ENCODE data around the gene CYB561D2.

The CYB561D2 gene

GRCh38 chr3:50323092-50323600 is 27.5 kb upstream of the CYB561D2 start:
- DNase-seq (ENCODE audit: low read depth in 1 of 2, low spot score in 1 of 2) = no peak

GRCh38 chr3:50323614-50324199 is 27.0 kb upstream of the CYB561D2 start:
- DNase-seq (ENCODE audit: low read depth in 1 of 2, low spot score in 1 of 2) = no peak

- peak in 1 of 2 donors; percentile 51 for DNase-seq (ENCODE audit: low read depth in 1 of 2, low spot score in 1 of 2)
Measured at GRCh38 chr3:50324351-50325112, 26.1 kb upstream of the CYB561D2 start.

- DNase-seq (ENCODE audit: low read depth in 1 of 2, low spot score in 1 of 2) = no peak
Measured at GRCh38 chr3:50325113-50325480, 25.6 kb upstream of the CYB561D2 start.

- no peak for DNase-seq (ENCODE audit: low read depth in 1 of 2, low spot score in 1 of 2)
Measured at GRCh38 chr3:50325497-50326181, 25.0 kb upstream of the CYB561D2 start.

- no peak for DNase-seq (ENCODE audit: low read depth in 1 of 2, low spot score in 1 of 2)
Measured at GRCh38 chr3:50326182-50326541, 24.5 kb upstream of the CYB561D2 start.

- DNase-seq (ENCODE audit: low read depth in 1 of 2, low spot score in 1 of 2) = no peak
Measured at GRCh38 chr3:50327129-50327528, 23.5 kb upstream of the CYB561D2 start.

- DNase-seq (ENCODE audit: low read depth in 1 of 2, low spot score in 1 of 2) = peak; percentile 86 to 88
Measured at GRCh38 chr3:50327943-50328691, 22.5 kb upstream of the CYB561D2 start, which contains the start of gene TUSC2. Gene TUSC2 (minus strand): TSS chr3:50328223. CDS start chr3:50328099, 124 bp downstream.

GRCh38 chr3:50330330-50330729 is 20.3 kb upstream of the CYB561D2 start:
- DNase-seq (ENCODE audit: low read depth in 1 of 2, low spot score in 1 of 2) = no peak

- DNase-seq (ENCODE audit: low read depth in 1 of 2, low spot score in 1 of 2) = no peak
Measured at GRCh38 chr3:50331364-50331907, 19.2 kb upstream of the CYB561D2 start.

GRCh38 chr3:50333744-50334328 is 16.8 kb upstream of the CYB561D2 start:
- no peak for DNase-seq (ENCODE audit: low read depth in 1 of 2, low spot score in 1 of 2)

GRCh38 chr3:50334339-50335075 is 16.2 kb upstream of the CYB561D2 start:
- no peak for DNase-seq (ENCODE audit: low read depth in 1 of 2, low spot score in 1 of 2)

GRCh38 chr3:50336452-50337174 is 14.0 kb upstream of the CYB561D2 start:
- no peak for DNase-seq (ENCODE audit: low read depth in 1 of 2, low spot score in 1 of 2)

GRCh38 chr3:50337175-50337861 is 13.3 kb upstream of the CYB561D2 start:
- peak; percentile 85 to 88 for DNase-seq (ENCODE audit: low read depth in 1 of 2, low spot score in 1 of 2)

GRCh38 chr3:50338965-50339364 is 11.7 kb upstream of the CYB561D2 start:
- no peak for DNase-seq (ENCODE audit: low read depth in 1 of 2, low spot score in 1 of 2)

GRCh38 chr3:50339485-50340146 is 11.0 kb upstream of the CYB561D2 start:
- DNase-seq (ENCODE audit: low read depth in 1 of 2, low spot score in 1 of 2) = no peak

- DNase-seq (ENCODE audit: low read depth in 1 of 2, low spot score in 1 of 2) = no peak
Measured at GRCh38 chr3:50340147-50340447, 10.6 kb upstream of the CYB561D2 start.

Data from stimulated activated CD4-positive, alpha-beta T cell treated with anti-CD3 and anti-CD28 coated beads, Interleukin-15, amount 100 ng/mL, for 1 hour (primary cell).